Coronary artery (tissue), 2 donors: ENCODE measurements around the gene PRSS21.

Experiments used
- DNase-seq: peaks from one replicate; pipeline ENCODE4 v3.0.0-alpha.2; 2017; ENCODE audit warnings: low spot score
- H3K27ac ChIP-seq, 2 donors: fragments of 200-600 bp; sonication (generic); one replicate each; pipeline ENCODE4 v1.5.1; 2016 to 2019
- H3K4me3 ChIP-seq: fragments of 200-600 bp; sonication (generic); 2 replicates; pipeline ENCODE4 v1.5.1; 2016; ENCODE audit warnings: mild to moderate bottlenecking, moderate library complexity
- CTCF ChIP-seq: fragments of 200-600 bp; sonication (generic); IDR thresholded peaks from one replicate; pipeline ENCODE4 v1.5.1; 2019; ENCODE audit warnings: antibody characterized with exemption

The PRSS21 gene

GRCh38 chr16:2787406-2787805 is 29.6 kb upstream of the PRSS21 start, which contains the start of gene PRSS33:
TSS of gene PRSS33 (minus strand) at chr16:2787560. CDS start at chr16:2786547, 1,013 bp downstream.
- Histone ChIP-seq H3K27ac (no peak within 1 kb of the TSS), H3K4me3 (no peak within 1 kb of the TSS)
- no peak for TF ChIP-seq CTCF
- DNase-seq = no peak

- TF ChIP-seq CTCF = no peak
- no peak overlapping the region for H3K4me3 ChIP-seq
- H3K27ac ChIP-seq = no peak overlapping the region
- no peak for DNase-seq
These were observed 29.1 kb upstream of the PRSS21 start for GRCh38 chr16:2787961-2788360.

- Histone ChIP-seq H3K4me3 (no peak overlapping the region), H3K27ac (no peak overlapping the region)
- TF ChIP-seq CTCF = no peak
- DNase-seq = no peak
These were observed 26.4 kb upstream of the PRSS21 start for GRCh38 chr16:2790631-2791030.

GRCh38 chr16:2791174-2791573 is 25.9 kb upstream of the PRSS21 start:
- TF ChIP-seq CTCF = no peak
- no peak overlapping the region for H3K27ac ChIP-seq
- DNase-seq = no peak
- no peak overlapping the region for H3K4me3 ChIP-seq

GRCh38 chr16:2792940-2793339 is 24.1 kb upstream of the PRSS21 start:
- Histone ChIP-seq H3K4me3 (no peak overlapping the region), H3K27ac (no peak overlapping the region)
- no peak for DNase-seq
- TF ChIP-seq CTCF = no peak

GRCh38 chr16:2795395-2796143 is 21.5 kb upstream of the PRSS21 start:
- no peak overlapping the region for H3K4me3 ChIP-seq
- TF ChIP-seq CTCF = no peak
- no peak overlapping the region for H3K27ac ChIP-seq
- no peak for DNase-seq

GRCh38 chr16:2798723-2799204 is 18.3 kb upstream of the PRSS21 start:
- no peak overlapping the region for H3K4me3 ChIP-seq
- no peak overlapping the region for H3K27ac ChIP-seq
- TF ChIP-seq CTCF = no peak
- no peak for DNase-seq
